Choroid plexus epithelial cell (primary cell): ENCODE data around the gene MRRF.

ENCODE experiments used
- DNase-seq: peaks from one replicate; pipeline ENCODE4 v3.0.0-alpha.2; 2010; ENCODE audit warnings: low read depth
- H3K4me3 ChIP-seq: 2 replicates; pipeline ENCODE4 v1.5.1; 2011; ENCODE audit warnings: low read depth, mild to moderate bottlenecking, control low read depth, low read length, moderate library complexity
- CTCF ChIP-seq: conservative IDR thresholded peaks from 2 replicates; pipeline ENCODE4 v1.5.1; 2011; ENCODE audit warnings: low read depth, mild to moderate bottlenecking, control low read depth, inconsistent platforms, low read length, moderate library complexity

MRRF gene

GRCh38 chr9:122248448-122248865 lies 16.2 kb upstream of the MRRF start:
- no peak for TF ChIP-seq CTCF
- DNase-seq: no peak

GRCh38 chr9:122251351-122251750 lies 13.3 kb upstream of the MRRF start:
- no peak for DNase-seq
- no peak overlapping the region for H3K4me3 ChIP-seq
- no peak for TF ChIP-seq CTCF

More at GRCh38 chr9:122248448-122248865, 16.2 kb upstream of the MRRF start:
- no peak overlapping the region for H3K4me3 ChIP-seq

GRCh38 chr9:122252796-122253195 lies 11.9 kb upstream of the MRRF start:
- DNase-seq: peak; percentile 13
- no peak overlapping the region for H3K4me3 ChIP-seq
- TF ChIP-seq CTCF: no peak

GRCh38 chr9:122254761-122255160 lies 9.9 kb upstream of the MRRF start:
- no peak overlapping the region for H3K4me3 ChIP-seq
- no peak for TF ChIP-seq CTCF
- DNase-seq: no peak

- no peak overlapping the region for H3K4me3 ChIP-seq
- DNase-seq: no peak
- TF ChIP-seq CTCF: no peak
Measured at GRCh38 chr9:122256206-122256605, 8.5 kb upstream of the MRRF start.

- TF ChIP-seq CTCF: no peak
- no peak overlapping the region for H3K4me3 ChIP-seq
- no peak for DNase-seq
Measured at GRCh38 chr9:122258886-122259415, 5.7 kb upstream of the MRRF start.

GRCh38 chr9:122261469-122261881 lies 3.2 kb upstream of the MRRF start:
- DNase-seq: peak; percentile 75
- no peak overlapping the region for H3K4me3 ChIP-seq
- no peak for TF ChIP-seq CTCF
